Large intestine (tissue), 3 donors: ENCODE data around the gene CAMK2N1. TPM values are rescaled to one million over a fixed set of nuclear protein-coding genes. Genes with fewer than 3 reads are reported as not detected.

Experiments
- DNase-seq, 2 donors: peaks; one replicate each; pipeline versions ENCODE4 v3.0.0 to v3.0.0-alpha.2; 2013
- H3K27ac ChIP-seq: one replicate; pipeline ENCODE4 v1.5.1; 2013; ENCODE audit warnings: low read length
- H3K27me3 ChIP-seq: 2 replicates; pipeline ENCODE4 v1.6.1; 2013; ENCODE audit warnings: low read length; ENCODE audit not compliant: control insufficient read depth, insufficient read depth
- H3K36me3 ChIP-seq: 2 replicates; pipeline ENCODE4 v1.6.1; 2013; ENCODE audit warnings: low read length; ENCODE audit not compliant: control insufficient read depth, insufficient read depth
- H3K4me1 ChIP-seq: one replicate; pipeline ENCODE4 v1.6.1; 2013; ENCODE audit warnings: low read length; ENCODE audit not compliant: control insufficient read depth, insufficient read depth
- H3K4me3 ChIP-seq: one replicate; pipeline ENCODE4 v1.5.1; 2013; ENCODE audit warnings: low read length
- H3K9me3 ChIP-seq: one replicate; pipeline ENCODE4 v1.6.1; 2013; ENCODE audit warnings: mild to moderate bottlenecking, low read depth, low read length, moderate library complexity; ENCODE audit not compliant: control insufficient read depth
- WGBS: methylation state at CpG from one replicate; pipeline ENCODE4 v1.1.5; 2013; ENCODE audit warnings: low lambda C conversion rate; ENCODE audit not compliant: insufficient coverage; 5-methylcytosine and 5-hydroxymethylcytosine counted together
- polyA plus RNA-seq: library from polyadenylated mRNA; unstranded; fragments of 120-200 nt; gene quantifications from one replicate; pipeline ENCODE4 v1.2.1, GENCODE V29; 2013

CAMK2N1 gene
- polyA plus RNA-seq, 1 donor = 194 TPM

GRCh38 chr1:20479840-20480239 lies 6.2 kb downstream of the CAMK2N1 start:
- H3K36me3 ChIP-seq = peaks cover 2% of the 10 kb centered on the region
- H3K4me1 ChIP-seq = peaks cover 80% of the 10 kb centered on the region
- peak overlapping the region; percentile 95 for H3K27ac ChIP-seq
- DNase-seq = no peak
- H3K9me3 ChIP-seq = no peaks in the 10 kb centered on the region
- H3K27me3 ChIP-seq = no peaks in the 10 kb centered on the region
- H3K4me3 ChIP-seq = peak overlapping the region; percentile 44
- WGBS = 29% methylated on average over 1 of the region's 4 CpGs

GRCh38 chr1:20478057-20478635 lies 7.9 kb downstream of the CAMK2N1 start:
- WGBS = no CpG with 5 or more reads among the region's 5 CpGs
- DNase-seq = peak in 1 of 2 donors; percentile 46
- Histone ChIP-seq H3K27me3 (no peaks in the 10 kb centered on the region), H3K9me3 (no peaks in the 10 kb centered on the region), H3K4me3 (no peak overlapping the region), H3K27ac (peak overlapping the region; percentile 95), H3K4me1 (peaks cover 97% of the 10 kb centered on the region), H3K36me3 (no peaks in the 10 kb centered on the region)

GRCh38 chr1:20477348-20478056 lies 8.5 kb downstream of the CAMK2N1 start:
- Histone ChIP-seq H3K27ac (peak overlapping the region; percentile 95), H3K9me3 (no peaks in the 10 kb centered on the region), H3K4me3 (no peak overlapping the region), H3K27me3 (no peaks in the 10 kb centered on the region), H3K36me3 (no peaks in the 10 kb centered on the region), H3K4me1 (peaks cover 97% of the 10 kb centered on the region)
- DNase-seq = peak in 1 of 2 donors; percentile 43
- no CpG with 5 or more reads among the region's 10 CpGs for WGBS

DNA sequence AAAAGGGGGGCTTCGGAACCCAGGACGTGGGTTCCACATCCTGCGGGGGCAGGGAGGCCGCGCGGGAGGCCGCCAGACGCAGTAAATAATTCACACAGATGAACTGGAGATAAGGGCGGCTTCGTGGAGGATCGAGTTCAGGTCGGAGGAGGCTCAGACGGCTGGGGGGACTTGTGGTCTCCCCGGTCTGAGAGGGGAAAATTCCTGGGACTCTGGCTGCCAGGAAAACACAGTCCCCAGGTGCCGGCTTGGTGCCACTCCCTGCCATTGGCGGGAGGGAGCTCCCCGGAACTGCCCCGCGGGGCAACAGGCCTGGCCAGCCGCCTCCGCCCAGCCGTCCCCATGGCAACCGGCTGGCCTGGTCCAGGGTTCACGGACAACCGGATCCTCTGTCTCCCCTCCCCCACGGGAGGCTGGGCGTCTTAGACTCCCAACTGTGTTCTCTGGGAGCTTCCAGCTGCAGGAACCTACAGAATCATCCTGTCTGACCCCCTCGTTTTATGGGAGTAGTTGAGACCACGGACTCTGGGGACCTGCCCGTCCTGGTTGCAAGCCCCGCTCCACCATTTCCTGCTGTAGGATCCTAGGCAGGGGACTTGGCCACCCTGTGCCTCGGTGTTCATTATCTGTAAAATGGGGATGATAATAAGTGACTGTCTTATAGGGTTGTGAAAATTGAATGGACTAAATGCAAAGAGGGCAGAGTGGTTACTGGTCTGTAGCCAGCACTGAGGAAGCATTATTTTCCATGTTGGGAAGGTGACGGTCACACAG lies 9.6 kb downstream of the CAMK2N1 start:
- Histone ChIP-seq H3K9me3 (no peaks in the 10 kb centered on the region), H3K4me3 (peak overlapping the region; percentile 35), H3K27ac (peak overlapping the region; percentile 95), H3K4me1 (peaks cover 89% of the 10 kb centered on the region), H3K36me3 (no peaks in the 10 kb centered on the region), H3K27me3 (no peaks in the 10 kb centered on the region)
- DNase-seq = peak; percentile 96 to 98
- WGBS = no CpG with 5 or more reads among the region's 33 CpGs

GRCh38 chr1:20474996-20475395 lies 11.0 kb downstream of the CAMK2N1 start:
- DNase-seq = peak in 1 of 2 donors; percentile 50

DNA sequence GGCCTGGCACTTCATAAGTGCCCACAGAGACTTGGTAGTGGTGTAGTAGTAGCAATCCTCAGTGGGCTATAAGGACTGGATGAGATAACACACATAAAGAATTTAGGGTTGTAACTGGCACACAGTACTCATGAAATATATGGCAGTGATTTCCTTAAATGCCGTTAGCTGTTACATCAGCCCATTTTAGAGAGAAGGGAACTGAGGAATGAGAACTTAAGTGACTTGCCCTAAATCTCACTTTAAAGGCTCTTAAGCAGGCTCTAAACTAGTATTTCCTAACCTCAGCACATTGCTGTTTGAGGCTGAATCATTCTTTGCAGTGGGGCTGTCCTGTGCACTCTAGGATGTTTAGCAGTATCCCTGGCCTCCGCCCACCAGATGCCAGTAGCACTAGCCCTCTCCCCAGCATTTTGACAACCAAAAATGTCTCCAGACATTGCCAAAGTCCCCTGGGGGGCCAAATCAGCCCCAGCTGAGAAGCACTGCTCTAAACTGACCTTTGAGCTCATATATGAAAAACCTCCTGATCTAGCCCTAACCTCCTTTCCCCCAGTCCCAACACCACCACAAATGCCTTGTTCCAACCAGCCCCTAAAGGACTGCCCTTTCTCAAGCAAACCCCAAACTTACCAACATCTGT lies 11.6 kb downstream of the CAMK2N1 start:
- H3K36me3 ChIP-seq = no peaks in the 10 kb centered on the region
- H3K27ac ChIP-seq = peak overlapping the region; percentile 95
- no peaks in the 10 kb centered on the region for H3K27me3 ChIP-seq
- WGBS = no CpG with 5 or more reads among the region's 2 CpGs
- H3K4me3 ChIP-seq = no peak overlapping the region
- DNase-seq = peak in 1 of 2 donors; percentile 76
- H3K4me1 ChIP-seq = peaks cover 76% of the 10 kb centered on the region
- no peaks in the 10 kb centered on the region for H3K9me3 ChIP-seq

More at GRCh38 chr1:20474996-20475395, 11.0 kb downstream of the CAMK2N1 start:
- Histone ChIP-seq H3K4me3 (no peak overlapping the region), H3K9me3 (no peaks in the 10 kb centered on the region), H3K27ac (peak overlapping the region; percentile 95), H3K27me3 (no peaks in the 10 kb centered on the region), H3K36me3 (no peaks in the 10 kb centered on the region), H3K4me1 (peaks cover 81% of the 10 kb centered on the region)
- WGBS = no CpG with 5 or more reads among the region's 7 CpGs

DNA sequence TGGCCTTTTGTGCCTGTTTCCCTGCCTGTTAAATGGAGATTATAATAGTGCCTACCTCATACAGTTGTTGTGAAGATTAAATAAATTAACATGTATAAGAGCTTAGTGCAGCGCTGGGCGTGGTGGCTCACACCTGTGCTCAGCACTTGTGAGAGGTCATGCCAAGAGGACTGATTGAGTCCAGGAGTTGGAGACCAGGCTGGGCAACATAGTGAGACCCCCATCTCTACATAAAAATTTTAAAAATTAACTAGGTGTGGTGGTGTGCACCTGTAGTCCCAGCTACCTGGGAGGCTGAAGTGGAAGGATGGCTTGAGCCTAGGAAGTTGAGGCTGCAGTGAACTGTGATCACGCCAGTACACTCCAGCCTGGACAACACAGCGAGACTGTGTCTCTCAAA lies 12.1 kb downstream of the CAMK2N1 start:
- WGBS = 100% methylated on average over 2 of the region's 4 CpGs
- DNase-seq = no peak
- H3K27me3 ChIP-seq = no peaks in the 10 kb centered on the region
- H3K4me1 ChIP-seq = peaks cover 70% of the 10 kb centered on the region
- H3K9me3 ChIP-seq = no peaks in the 10 kb centered on the region
- peak overlapping the region; percentile 95 for H3K27ac ChIP-seq
- H3K4me3 ChIP-seq = no peak overlapping the region
- H3K36me3 ChIP-seq = no peaks in the 10 kb centered on the region

- no peaks in the 10 kb centered on the region for H3K36me3 ChIP-seq
- H3K27ac ChIP-seq = peak overlapping the region; percentile 41
- peaks cover 2% of the 10 kb centered on the region for H3K27me3 ChIP-seq
- peak overlapping the region; percentile 4 for H3K4me3 ChIP-seq
- peak; percentile 81 to 82 for DNase-seq
- H3K9me3 ChIP-seq = no peaks in the 10 kb centered on the region
- H3K4me1 ChIP-seq = peaks cover 62% of the 10 kb centered on the region
- no CpG with 5 or more reads among the region's 28 CpGs for WGBS
These were observed 12.9 kb downstream of the CAMK2N1 start for GRCh38 chr1:20472860-20473711.

DNA sequence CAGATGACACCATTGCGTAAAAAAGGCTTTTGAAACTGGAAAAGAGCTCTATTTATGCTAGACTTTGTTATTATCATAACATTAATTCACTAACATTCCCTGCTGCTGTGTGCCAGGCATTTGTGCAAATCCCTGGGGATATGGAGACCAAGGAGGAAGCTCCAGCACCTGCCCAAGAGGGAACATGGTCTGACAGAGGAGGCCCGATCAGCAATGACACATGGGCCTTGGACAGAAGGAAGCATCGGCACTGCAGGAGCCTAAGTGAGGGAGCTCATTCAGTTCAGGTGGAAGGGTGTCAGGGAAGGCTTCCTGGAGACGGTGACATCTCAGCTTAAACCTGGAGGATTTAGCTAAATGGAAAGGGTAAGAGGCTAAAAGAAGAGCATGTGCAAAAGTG lies 13.9 kb downstream of the CAMK2N1 start:
- DNase-seq = no peak
- no CpG with 5 or more reads among the region's 4 CpGs for WGBS
- H3K27me3 ChIP-seq = peaks cover 3% of the 10 kb centered on the region

More for the DNA sequence above, 13.9 kb downstream of the CAMK2N1 start:
- H3K27ac ChIP-seq = no peak overlapping the region
- H3K9me3 ChIP-seq = no peaks in the 10 kb centered on the region
- H3K4me3 ChIP-seq = no peak overlapping the region
- H3K36me3 ChIP-seq = no peaks in the 10 kb centered on the region
- peaks cover 53% of the 10 kb centered on the region for H3K4me1 ChIP-seq
